HCT116 (cell line): ENCODE results near the gene ST3GAL6. TPM values are rescaled to one million over a fixed set of nuclear protein-coding genes. Genes with fewer than 3 reads are reported as not detected.

Experiments
- ATAC-seq: fragments of 200-7000 bp; cut with Tn5 transposase; 2 replicates; pipeline ENCODE4 v1.9.1; 2020; ENCODE audit warnings: mild to moderate bottlenecking, moderate library complexity
- BruUV-seq: library from RNA; stranded (reverse); fragments of 400-500 nt; replicated peaks from 2 replicates; lab custom pipeline; 2021; lab: Mats Ljungman, UMichigan
- CTCF ChIA-PET: fragments of 300-600 bp; sonication (Branson Sonifier 250); formaldehyde crosslinking; loops from one replicate; lab custom pipeline; 2021; ENCODE audit warnings: antibody characterized with exemption; lab: Charles Lee
- POLR2A ChIA-PET: fragments of 300-600, 350-600 bp; sonication (Branson Sonifier 250); formaldehyde crosslinking; loops from one replicate; lab custom pipeline; 2021; ENCODE audit warnings: antibody characterized with exemption; lab: Charles Lee
- RAD21 ChIA-PET, 2 experiments: fragments of 300-600 bp; sonication (Branson Sonifier 250); formaldehyde crosslinking; loops; one replicate each; lab custom pipeline; 2023; ENCODE audit warnings: low total read pairs in 2 of 2; ENCODE audit not compliant: uncharacterized antibody in 2 of 2, unreplicated experiment in 2 of 2, low non-redundant PET in 1 of 2; lab: Charles Lee
- DNase-seq: peaks from one replicate; pipeline ENCODE4 v3.0.0-alpha.2; 2010; ENCODE audit warnings: low read depth, low spot score
- H2AFZ ChIP-seq: fragments of 200-600 bp; shearing (Covaris generic), sonication (generic); 2 replicates; pipeline ENCODE4 v1.6.1; 2017; ENCODE audit warnings: low read depth, mixed run types, mixed read lengths, antibody characterized with exemption, low read length; ENCODE audit not compliant: poor library complexity, severe bottlenecking
- H3K27ac ChIP-seq: 2 replicates; pipeline ENCODE4 v1.5.1; 2012; ENCODE audit warnings: low read depth, low read length
- H3K27me3 ChIP-seq: fragments of 200-600 bp; sonication (generic); 2 replicates; pipeline ENCODE4 v1.6.1; 2016; ENCODE audit warnings: mixed run types, low read length, mixed read lengths; ENCODE audit not compliant: insufficient read depth
- H3K36me3 ChIP-seq, 2 experiments: fragments of 200-500 bp in 1 of 2; fragments of 200-600 bp in 1 of 2; sonication (Bioruptor generic) in 1 of 2; sonication (generic) in 1 of 2; 2 replicates each; pipeline versions ENCODE4 v1.5.1 to v1.6.1; 2014 to 2016; ENCODE audit warnings: low read length in 2 of 2, inconsistent platforms in 1 of 2, mixed read lengths in 1 of 2, mixed run types in 1 of 2; ENCODE audit not compliant: insufficient read depth in 2 of 2, control insufficient read depth in 1 of 2
- H3K4me1 ChIP-seq, 2 experiments: fragments of 200-600 bp in 1 of 2; sonication (generic) in 1 of 2; 2 replicates each; pipeline versions ENCODE4 v1.5.1 to v1.6.1; 2012 to 2017; ENCODE audit warnings: low read length in 2 of 2, inconsistent platforms in 1 of 2, mild to moderate bottlenecking in 1 of 2, mixed read lengths in 1 of 2, mixed run types in 1 of 2, moderate library complexity in 1 of 2; ENCODE audit not compliant: insufficient read depth in 2 of 2, control insufficient read depth in 1 of 2
- H3K4me2 ChIP-seq: fragments of 200-600 bp; sonication (generic); 2 replicates; pipeline ENCODE4 v1.6.1; 2017; ENCODE audit warnings: mixed run types, low read length, mixed read lengths
- H3K4me3 ChIP-seq, 2 experiments: fragments of 200-600 bp in 1 of 2; sonication (generic) in 1 of 2; replicated peaks in 1 of 2; 2 replicates each; pipeline ENCODE4 v1.5.1; 2011 to 2016; ENCODE audit warnings: low read length in 2 of 2, control low read depth in 1 of 2, low read depth in 1 of 2, mild to moderate bottlenecking in 1 of 2, mixed read lengths in 1 of 2, mixed run types in 1 of 2
- H3K79me2 ChIP-seq: fragments of 200-600 bp; sonication (generic); 2 replicates; pipeline ENCODE4 v1.6.1; 2017; ENCODE audit warnings: mild to moderate bottlenecking, mixed run types, low read length, moderate library complexity, mixed read lengths; ENCODE audit not compliant: insufficient read depth
- H3K9ac ChIP-seq: fragments of 200-600 bp; sonication (generic); 2 replicates; pipeline ENCODE4 v1.6.1; 2016; ENCODE audit warnings: low read length, mixed read lengths
- H3K9me2 ChIP-seq: fragments of 200-600 bp; sonication (generic), shearing (Covaris generic); 2 replicates; pipeline ENCODE4 v1.6.1; 2017; ENCODE audit warnings: mixed run types, mild to moderate bottlenecking, moderate library complexity; ENCODE audit not compliant: insufficient read depth
- H3K9me3 ChIP-seq, 2 experiments: fragments of 200-500 bp in 1 of 2; fragments of 200-600 bp in 1 of 2; sonication (Bioruptor generic) in 1 of 2; sonication (generic) in 1 of 2; 2 replicates each; pipeline ENCODE4 v1.6.1; 2014 to 2017; ENCODE audit warnings: low read length in 2 of 2, mixed read lengths in 2 of 2, inconsistent platforms in 1 of 2, low read depth in 1 of 2, mild to moderate bottlenecking in 1 of 2, mixed run types in 1 of 2, moderate library complexity in 1 of 2; ENCODE audit not compliant: control insufficient read depth in 1 of 2, insufficient read depth in 1 of 2
- H4K20me1 ChIP-seq: fragments of 200-600 bp; sonication (generic), shearing (Covaris generic); 2 replicates; pipeline ENCODE4 v1.6.1; 2017; ENCODE audit warnings: mixed run types, mild to moderate bottlenecking, moderate library complexity; ENCODE audit not compliant: insufficient read depth
- EGR1 ChIP-seq: IDR thresholded peaks from 2 replicates; pipeline ENCODE4 v1.6.1; 2012; ENCODE audit warnings: low read depth
- ELF1 ChIP-seq: IDR thresholded peaks from 2 replicates; pipeline ENCODE4 v1.6.1; 2012; ENCODE audit warnings: low read depth, borderline replicate concordance
- EZH2 ChIP-seq: fragments of 200-600 bp; sonication (generic); IDR thresholded peaks from 2 replicates; pipeline ENCODE4 v1.6.1; 2017; ENCODE audit warnings: antibody characterized with exemption, mixed run types
- FOSL1 ChIP-seq: IDR thresholded peaks from 2 replicates; pipeline ENCODE4 v1.6.1; 2012; ENCODE audit warnings: low read depth
- JUND ChIP-seq: IDR thresholded peaks from 2 replicates; pipeline ENCODE4 v1.6.1; 2012
- POLR2AphosphoS5 ChIP-seq: IDR thresholded peaks from 2 replicates; pipeline ENCODE4 v1.6.1; 2011; ENCODE audit warnings: mild to moderate bottlenecking, low read depth, low read length, moderate library complexity
- SIN3A ChIP-seq: IDR thresholded peaks from 2 replicates; pipeline ENCODE4 v1.6.1; 2012; ENCODE audit warnings: low read depth
- SP1 ChIP-seq: IDR thresholded peaks from 2 replicates; pipeline ENCODE4 v1.6.1; 2012; ENCODE audit warnings: low read depth
- SRF ChIP-seq: IDR thresholded peaks from 2 replicates; pipeline ENCODE4 v1.6.1; 2012; ENCODE audit warnings: low read depth
- YY1 ChIP-seq: IDR thresholded peaks from 2 replicates; pipeline ENCODE4 v1.6.1; 2011; ENCODE audit warnings: low read length, low read depth, moderate library complexity, mild to moderate bottlenecking; ENCODE audit not compliant: insufficient replicate concordance; ENCODE audit errors: extremely low read depth
- ZFX ChIP-seq: fragments of 450-650 bp; IDR thresholded peaks from 2 replicates; pipeline ENCODE4 v1.6.1; 2017
- ZNF274 ChIP-seq: fragments of 200-500 bp; sonication (Bioruptor generic); IDR thresholded peaks from 2 replicates; pipeline ENCODE4 v1.6.1; 2014; ENCODE audit warnings: mild to moderate bottlenecking, low read depth, low read length, inconsistent platforms
- intact Hi-C: fragments of 100-400 bp; cut with micrococcal nuclease; formaldehyde crosslinking; loops from 2 replicates; pipeline ENCODE4 v1.10.0; 2022
- total RNA-seq: library from RNA; stranded (reverse); gene quantifications from one replicate; pipeline ENCODE4 v1.2.1, GENCODE V29; 2021; ENCODE audit not compliant: unreplicated experiment
- TF ChIP-seq, protein P1 (sequence below): IDR thresholded peaks from 2 replicates; pipeline ENCODE4 v1.6.1; 2012
- TF ChIP-seq, protein P2 (sequence below), 3 experiments: fragments of 200-600 bp in 1 of 3; sonication (generic) in 1 of 3; IDR thresholded peaks in 2 of 3; conservative IDR thresholded peaks in 1 of 3; 2 replicates each; pipeline ENCODE4 v1.5.1; 2012 to 2017; ENCODE audit warnings: low read depth in 2 of 3, low read length in 2 of 3, antibody characterized with exemption in 1 of 3, borderline replicate concordance in 1 of 3, control low read depth in 1 of 3, mild to moderate bottlenecking in 1 of 3, mixed read lengths in 1 of 3, mixed run types in 1 of 3, moderate library complexity in 1 of 3; ENCODE audit not compliant: insufficient read depth in 1 of 3
- TF ChIP-seq, protein P3 (sequence below): IDR thresholded peaks from 2 replicates; pipeline ENCODE4 v1.6.1; 2012; ENCODE audit warnings: low read depth
- TF ChIP-seq, protein P4 (sequence below): IDR thresholded peaks from 2 replicates; pipeline ENCODE4 v1.6.1; 2011; ENCODE audit warnings: mild to moderate bottlenecking, low read length, moderate library complexity; ENCODE audit not compliant: insufficient replicate concordance; ENCODE audit errors: extremely low read depth
- TF ChIP-seq, protein P5 (sequence below): IDR thresholded peaks from 2 replicates; pipeline ENCODE4 v1.6.1; 2012

Gene ST3GAL6
- total RNA-seq, 1 experiment from 2014 or later = 10.6 TPM

DNA sequence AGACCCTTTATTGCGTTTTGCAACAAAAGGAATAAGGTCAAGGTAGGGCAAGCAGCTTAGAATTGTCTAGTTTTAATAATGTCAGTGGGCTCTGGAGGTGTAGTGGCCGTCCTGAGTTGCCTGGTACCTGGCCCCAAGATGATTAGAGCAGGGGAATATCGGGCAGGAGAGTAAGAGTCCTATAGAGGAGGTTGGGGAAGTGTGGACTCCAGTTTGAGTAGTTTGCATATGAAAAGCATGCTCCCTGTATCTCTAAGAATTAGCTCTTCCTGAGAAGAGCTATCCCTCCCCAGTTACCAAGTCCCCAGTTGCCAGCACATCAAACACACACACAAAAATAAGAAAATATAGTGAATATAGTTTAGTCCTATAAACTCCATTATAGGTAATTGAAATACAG, 49.2 kb upstream of the ST3GAL6 start:
- no peaks in the 10 kb centered on the region for H3K9me3 ChIP-seq
- TF ChIP-seq, protein P1, sequence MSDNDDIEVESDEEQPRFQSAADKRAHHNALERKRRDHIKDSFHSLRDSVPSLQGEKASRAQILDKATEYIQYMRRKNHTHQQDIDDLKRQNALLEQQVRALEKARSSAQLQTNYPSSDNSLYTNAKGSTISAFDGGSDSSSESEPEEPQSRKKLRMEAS = no peak
- TF ChIP-seq SIN3A (no peak), EGR1 (no peak), SP1 (no peak), ZNF274 (no peak), EZH2 (no peak), JUND (no peak), FOSL1 (no peak), POLR2AphosphoS5 (no peak), ELF1 (no peak), YY1 (no peak), SRF (no peak), ZFX (no peak)
- TF ChIP-seq, protein P2, sequence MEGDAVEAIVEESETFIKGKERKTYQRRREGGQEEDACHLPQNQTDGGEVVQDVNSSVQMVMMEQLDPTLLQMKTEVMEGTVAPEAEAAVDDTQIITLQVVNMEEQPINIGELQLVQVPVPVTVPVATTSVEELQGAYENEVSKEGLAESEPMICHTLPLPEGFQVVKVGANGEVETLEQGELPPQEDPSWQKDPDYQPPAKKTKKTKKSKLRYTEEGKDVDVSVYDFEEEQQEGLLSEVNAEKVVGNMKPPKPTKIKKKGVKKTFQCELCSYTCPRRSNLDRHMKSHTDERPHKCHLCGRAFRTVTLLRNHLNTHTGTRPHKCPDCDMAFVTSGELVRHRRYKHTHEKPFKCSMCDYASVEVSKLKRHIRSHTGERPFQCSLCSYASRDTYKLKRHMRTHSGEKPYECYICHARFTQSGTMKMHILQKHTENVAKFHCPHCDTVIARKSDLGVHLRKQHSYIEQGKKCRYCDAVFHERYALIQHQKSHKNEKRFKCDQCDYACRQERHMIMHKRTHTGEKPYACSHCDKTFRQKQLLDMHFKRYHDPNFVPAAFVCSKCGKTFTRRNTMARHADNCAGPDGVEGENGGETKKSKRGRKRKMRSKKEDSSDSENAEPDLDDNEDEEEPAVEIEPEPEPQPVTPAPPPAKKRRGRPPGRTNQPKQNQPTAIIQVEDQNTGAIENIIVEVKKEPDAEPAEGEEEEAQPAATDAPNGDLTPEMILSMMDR (IDR thresholded peaks at IDR 0.05 in 2 of 3, conservative IDR thresholded peaks at IDR 0.05 in 1 of 3; ENCODE audit: borderline replicate concordance in 1 of 3, insufficient read depth in 1 of 3, low read depth in 2 of 3, low read length in 2 of 3) = no peak
- TF ChIP-seq, protein P3, sequence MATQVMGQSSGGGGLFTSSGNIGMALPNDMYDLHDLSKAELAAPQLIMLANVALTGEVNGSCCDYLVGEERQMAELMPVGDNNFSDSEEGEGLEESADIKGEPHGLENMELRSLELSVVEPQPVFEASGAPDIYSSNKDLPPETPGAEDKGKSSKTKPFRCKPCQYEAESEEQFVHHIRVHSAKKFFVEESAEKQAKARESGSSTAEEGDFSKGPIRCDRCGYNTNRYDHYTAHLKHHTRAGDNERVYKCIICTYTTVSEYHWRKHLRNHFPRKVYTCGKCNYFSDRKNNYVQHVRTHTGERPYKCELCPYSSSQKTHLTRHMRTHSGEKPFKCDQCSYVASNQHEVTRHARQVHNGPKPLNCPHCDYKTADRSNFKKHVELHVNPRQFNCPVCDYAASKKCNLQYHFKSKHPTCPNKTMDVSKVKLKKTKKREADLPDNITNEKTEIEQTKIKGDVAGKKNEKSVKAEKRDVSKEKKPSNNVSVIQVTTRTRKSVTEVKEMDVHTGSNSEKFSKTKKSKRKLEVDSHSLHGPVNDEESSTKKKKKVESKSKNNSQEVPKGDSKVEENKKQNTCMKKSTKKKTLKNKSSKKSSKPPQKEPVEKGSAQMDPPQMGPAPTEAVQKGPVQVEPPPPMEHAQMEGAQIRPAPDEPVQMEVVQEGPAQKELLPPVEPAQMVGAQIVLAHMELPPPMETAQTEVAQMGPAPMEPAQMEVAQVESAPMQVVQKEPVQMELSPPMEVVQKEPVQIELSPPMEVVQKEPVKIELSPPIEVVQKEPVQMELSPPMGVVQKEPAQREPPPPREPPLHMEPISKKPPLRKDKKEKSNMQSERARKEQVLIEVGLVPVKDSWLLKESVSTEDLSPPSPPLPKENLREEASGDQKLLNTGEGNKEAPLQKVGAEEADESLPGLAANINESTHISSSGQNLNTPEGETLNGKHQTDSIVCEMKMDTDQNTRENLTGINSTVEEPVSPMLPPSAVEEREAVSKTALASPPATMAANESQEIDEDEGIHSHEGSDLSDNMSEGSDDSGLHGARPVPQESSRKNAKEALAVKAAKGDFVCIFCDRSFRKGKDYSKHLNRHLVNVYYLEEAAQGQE = no peak
- TF ChIP-seq, protein P4, sequence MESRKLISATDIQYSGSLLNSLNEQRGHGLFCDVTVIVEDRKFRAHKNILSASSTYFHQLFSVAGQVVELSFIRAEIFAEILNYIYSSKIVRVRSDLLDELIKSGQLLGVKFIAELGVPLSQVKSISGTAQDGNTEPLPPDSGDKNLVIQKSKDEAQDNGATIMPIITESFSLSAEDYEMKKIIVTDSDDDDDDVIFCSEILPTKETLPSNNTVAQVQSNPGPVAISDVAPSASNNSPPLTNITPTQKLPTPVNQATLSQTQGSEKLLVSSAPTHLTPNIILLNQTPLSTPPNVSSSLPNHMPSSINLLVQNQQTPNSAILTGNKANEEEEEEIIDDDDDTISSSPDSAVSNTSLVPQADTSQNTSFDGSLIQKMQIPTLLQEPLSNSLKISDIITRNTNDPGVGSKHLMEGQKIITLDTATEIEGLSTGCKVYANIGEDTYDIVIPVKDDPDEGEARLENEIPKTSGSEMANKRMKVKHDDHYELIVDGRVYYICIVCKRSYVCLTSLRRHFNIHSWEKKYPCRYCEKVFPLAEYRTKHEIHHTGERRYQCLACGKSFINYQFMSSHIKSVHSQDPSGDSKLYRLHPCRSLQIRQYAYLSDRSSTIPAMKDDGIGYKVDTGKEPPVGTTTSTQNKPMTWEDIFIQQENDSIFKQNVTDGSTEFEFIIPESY = no peak
- TF ChIP-seq, protein P5, sequence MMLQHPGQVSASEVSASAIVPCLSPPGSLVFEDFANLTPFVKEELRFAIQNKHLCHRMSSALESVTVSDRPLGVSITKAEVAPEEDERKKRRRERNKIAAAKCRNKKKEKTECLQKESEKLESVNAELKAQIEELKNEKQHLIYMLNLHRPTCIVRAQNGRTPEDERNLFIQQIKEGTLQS = no peak
- no peak overlapping the region for H3K4me2 ChIP-seq
- ChIA-PET POLR2A (no interaction called here), CTCF (no interaction called here), RAD21 (no interaction called here)
- H2AFZ ChIP-seq = no peak overlapping the region
- H4K20me1 ChIP-seq = no peaks in the 10 kb centered on the region
- BruUV-seq = no TSS peak
- no peak overlapping the region for H3K27ac ChIP-seq
- no peak overlapping the region for H3K4me3 ChIP-seq
- H3K4me1 ChIP-seq = no peaks in the 10 kb centered on the region
- no peaks in the 10 kb centered on the region for H3K27me3 ChIP-seq
- no peaks in the 10 kb centered on the region for H3K9me2 ChIP-seq
- no peaks in the 10 kb centered on the region for H3K79me2 ChIP-seq
- ATAC-seq (no peak), DNase-seq (no peak)
- no peaks in the 10 kb centered on the region for H3K36me3 ChIP-seq
- intact Hi-C loops = no loop called here
- no peak overlapping the region for H3K9ac ChIP-seq
